OCI-LY7 (cell line): ENCODE data around the gene HSPA4. TPM values are rescaled to one million over a fixed set of nuclear protein-coding genes. Genes with fewer than 3 reads are reported as not detected.

Experiments used
- BruUV-seq: library from RNA; stranded (reverse); fragments of 400-500 nt; replicated peaks from 2 replicates; lab custom pipeline; 2021; lab: Mats Ljungman, UMichigan
- CTCF ChIA-PET: fragments of 300-600 bp; sonication (Branson Sonifier 250); formaldehyde crosslinking; loops from one replicate; lab custom pipeline; 2022; ENCODE audit warnings: antibody characterized with exemption; ENCODE audit not compliant: unreplicated experiment; lab: Charles Lee
- POLR2A ChIA-PET: fragments of 300-600 bp; sonication (Branson Sonifier 250); formaldehyde crosslinking; loops from one replicate; lab custom pipeline; 2022; ENCODE audit warnings: antibody characterized with exemption; lab: Charles Lee
- DNase-seq: peaks from one replicate; pipeline ENCODE4 v3.0.0-alpha.2; 2015; ENCODE audit warnings: low spot score
- H2AFZ ChIP-seq: fragments of 200-600 bp; sonication (generic), shearing (Covaris generic); 2 replicates; pipeline ENCODE4 v1.6.1; 2014; ENCODE audit warnings: mild to moderate bottlenecking, antibody characterized with exemption, low read length, moderate library complexity
- H3K27ac ChIP-seq: fragments of 200-600 bp; sonication (generic); 2 replicates; pipeline ENCODE4 v1.5.1; 2014; ENCODE audit warnings: mixed run types, low read depth, mild to moderate bottlenecking, moderate library complexity, low read length, inconsistent platforms; ENCODE audit not compliant: poor library complexity, severe bottlenecking
- H3K36me3 ChIP-seq: fragments of 200-600 bp; sonication (generic); 2 replicates; pipeline ENCODE4 v1.6.1; 2014; ENCODE audit warnings: mild to moderate bottlenecking, antibody characterized with exemption, low read length, moderate library complexity, mixed read lengths; ENCODE audit not compliant: insufficient read depth
- H3K4me1 ChIP-seq: fragments of 200-600 bp; sonication (generic); 2 replicates; pipeline ENCODE4 v1.5.1; 2014; ENCODE audit warnings: mild to moderate bottlenecking, low read length; ENCODE audit not compliant: insufficient read depth, poor library complexity, severe bottlenecking
- H3K4me2 ChIP-seq: fragments of 200-600 bp; sonication (generic); 2 replicates; pipeline ENCODE4 v1.6.1; 2014; ENCODE audit warnings: mild to moderate bottlenecking, low read length
- H3K4me3 ChIP-seq: fragments of 200-600 bp; sonication (generic); 2 replicates; pipeline ENCODE4 v1.5.1; 2014; ENCODE audit warnings: mild to moderate bottlenecking, low read depth, low read length; ENCODE audit not compliant: poor library complexity, severe bottlenecking
- H3K79me2 ChIP-seq: fragments of 200-600 bp; sonication (generic); 2 replicates; pipeline ENCODE4 v1.6.1; 2016; ENCODE audit warnings: low read depth, mild to moderate bottlenecking, low read length, moderate library complexity, mixed read lengths; ENCODE audit not compliant: insufficient read depth
- H3K9me2 ChIP-seq: fragments of 200-600 bp; sonication (generic); 2 replicates; pipeline ENCODE4 v1.6.1; 2016; ENCODE audit warnings: mild to moderate bottlenecking, low read length, mixed read lengths; ENCODE audit not compliant: insufficient read depth
- H3K9me3 ChIP-seq: fragments of 200-600 bp; sonication (generic); 2 replicates; pipeline ENCODE4 v1.6.1; 2014; ENCODE audit warnings: mild to moderate bottlenecking, mixed run types, low read length, mixed read lengths
- H4K20me1 ChIP-seq: fragments of 200-600 bp; sonication (generic); 2 replicates; pipeline ENCODE4 v1.6.1; 2014; ENCODE audit warnings: mild to moderate bottlenecking, antibody characterized with exemption, low read length, moderate library complexity, mixed read lengths; ENCODE audit not compliant: insufficient read depth
- EZH2phosphoT487 ChIP-seq: fragments of 200-600 bp; sonication (generic); IDR thresholded peaks from 2 replicates; pipeline ENCODE4 v1.6.1; 2018; ENCODE audit warnings: low read depth, borderline replicate concordance, mild to moderate bottlenecking, mixed run types, antibody characterized with exemption, low read length, moderate library complexity, mixed read lengths
- intact Hi-C: fragments of 100-400 bp; cut with micrococcal nuclease; formaldehyde crosslinking; loops from one replicate; pipeline ENCODE4 v1.10.0; 2022; ENCODE audit not compliant: unreplicated experiment
- total RNA-seq, 2 experiments: library from RNA; depleted of rRNA in 1 of 2; stranded (reverse); fragments of >200 nt in 1 of 2; shearing (Covaris generic) in 1 of 2; gene quantifications; 2 replicates each; pipeline ENCODE4 v1.2.3, GENCODE V29; 2014 to 2022
- TF ChIP-seq, protein P1 (sequence below): fragments of 200-600 bp; sonication (generic); conservative IDR thresholded peaks from 2 replicates; pipeline ENCODE4 v1.5.1; 2014; ENCODE audit warnings: mild to moderate bottlenecking, antibody characterized with exemption, low read length, moderate library complexity, mixed read lengths

The HSPA4 gene
- total RNA-seq, 2 experiments from 2014 or later: 65.4 to 226 TPM

- Histone ChIP-seq H3K27ac (no peak overlapping the region), H4K20me1 (no peaks in the 10 kb centered on the region; the same call in 1 of the 2 replicates), H3K36me3 (peaks cover 98% of the 10 kb centered on the region), H3K4me2 (no peak overlapping the region), H3K9me3 (no peaks in the 10 kb centered on the region), H3K4me3 (no peak overlapping the region), H3K4me1 (no peaks in the 10 kb centered on the region), H3K79me2 (peaks cover 36% of the 10 kb centered on the region; the same call in 1 of the 2 replicates), H3K9me2 (no peaks in the 10 kb centered on the region), H2AFZ (no peak overlapping the region)
- DNase-seq: no peak
- intact Hi-C loops: no loop called here
- ChIA-PET CTCF (no interaction called here), POLR2A (no interaction called here)
- no peak for TF ChIP-seq EZH2phosphoT487
- TF ChIP-seq, protein P1, sequence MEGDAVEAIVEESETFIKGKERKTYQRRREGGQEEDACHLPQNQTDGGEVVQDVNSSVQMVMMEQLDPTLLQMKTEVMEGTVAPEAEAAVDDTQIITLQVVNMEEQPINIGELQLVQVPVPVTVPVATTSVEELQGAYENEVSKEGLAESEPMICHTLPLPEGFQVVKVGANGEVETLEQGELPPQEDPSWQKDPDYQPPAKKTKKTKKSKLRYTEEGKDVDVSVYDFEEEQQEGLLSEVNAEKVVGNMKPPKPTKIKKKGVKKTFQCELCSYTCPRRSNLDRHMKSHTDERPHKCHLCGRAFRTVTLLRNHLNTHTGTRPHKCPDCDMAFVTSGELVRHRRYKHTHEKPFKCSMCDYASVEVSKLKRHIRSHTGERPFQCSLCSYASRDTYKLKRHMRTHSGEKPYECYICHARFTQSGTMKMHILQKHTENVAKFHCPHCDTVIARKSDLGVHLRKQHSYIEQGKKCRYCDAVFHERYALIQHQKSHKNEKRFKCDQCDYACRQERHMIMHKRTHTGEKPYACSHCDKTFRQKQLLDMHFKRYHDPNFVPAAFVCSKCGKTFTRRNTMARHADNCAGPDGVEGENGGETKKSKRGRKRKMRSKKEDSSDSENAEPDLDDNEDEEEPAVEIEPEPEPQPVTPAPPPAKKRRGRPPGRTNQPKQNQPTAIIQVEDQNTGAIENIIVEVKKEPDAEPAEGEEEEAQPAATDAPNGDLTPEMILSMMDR: no peak
- no TSS peak for BruUV-seq
These were observed 36.3 kb downstream of the HSPA4 start for GRCh38 chr5:133088064-133088463.

DNA sequence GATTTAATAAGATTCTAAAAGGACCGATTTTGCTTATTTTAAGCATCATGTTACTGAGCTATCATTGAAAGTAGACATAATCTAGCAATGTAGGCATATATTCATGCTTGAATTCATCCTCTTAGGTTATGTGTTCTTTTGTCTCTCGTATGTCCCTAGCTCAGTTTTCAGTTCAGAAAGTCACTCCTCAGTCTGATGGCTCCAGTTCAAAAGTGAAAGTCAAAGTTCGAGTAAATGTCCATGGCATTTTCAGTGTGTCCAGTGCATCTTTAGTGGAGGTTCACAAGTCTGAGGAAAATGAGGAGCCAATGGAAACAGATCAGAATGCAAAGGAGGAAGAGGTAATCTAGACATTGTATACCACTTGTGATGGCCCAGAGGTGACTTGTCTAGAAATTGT, 39.2 kb downstream of the HSPA4 start:
- no peaks in the 10 kb centered on the region for H3K4me1 ChIP-seq
- TF ChIP-seq, protein P1: no peak
- no peak for TF ChIP-seq EZH2phosphoT487
- BruUV-seq: no TSS peak
- H3K27ac ChIP-seq: no peak overlapping the region
- no peaks in the 10 kb centered on the region for H3K9me3 ChIP-seq
- H3K4me2 ChIP-seq: no peak overlapping the region
- intact Hi-C loops: no loop called here
- no peak overlapping the region for H3K4me3 ChIP-seq
- H3K9me2 ChIP-seq: no peaks in the 10 kb centered on the region
- H2AFZ ChIP-seq: no peak overlapping the region
- H3K79me2 ChIP-seq: peaks cover 14% of the 10 kb centered on the region; the same call in 1 of the 2 replicates
- ChIA-PET CTCF (no interaction called here), POLR2A (interaction anchor here (0.8 kb wide), 1 partner anchor 12 kb away, joined by 3 read pairs; no protein-coding TSS in a partner anchor)
- H3K36me3 ChIP-seq: peaks cover 98% of the 10 kb centered on the region
- no peaks in the 10 kb centered on the region; the same call in 1 of the 2 replicates for H4K20me1 ChIP-seq
- DNase-seq: no peak

- ChIA-PET POLR2A (interaction anchor here (0.6 to 4.5 kb wide), 5 partner anchors 9 to 1800 kb away, joined by 3 to 41 read pairs (median 3); partner anchors contain the start of gene HSPA4), CTCF (no interaction called here)
- peak; percentile 45 for DNase-seq
- Histone ChIP-seq H4K20me1 (no peaks in the 10 kb centered on the region), H3K4me1 (peaks cover 75% of the 10 kb centered on the region), H3K79me2 (no peaks in the 10 kb centered on the region; the same call in 1 of the 2 replicates), H3K9me3 (no peaks in the 10 kb centered on the region), H3K4me3 (peak overlapping the region; percentile 22), H2AFZ (no peak overlapping the region), H3K4me2 (peak overlapping the region; percentile 73), H3K9me2 (no peaks in the 10 kb centered on the region), H3K27ac (peak overlapping the region; percentile 99), H3K36me3 (peaks cover 56% of the 10 kb centered on the region)
- intact Hi-C loops: loop anchor here (5.0 kb wide), 2 partner anchors 74 to 831 kb away; no protein-coding TSS in a partner anchor
- TF ChIP-seq EZH2phosphoT487: no peak
- TF ChIP-seq, protein P1: no peak
- no TSS peak for BruUV-seq
These were observed 54.5 kb downstream of the HSPA4 start for GRCh38 chr5:133106343-133106742.
